IMR-90 (cell line): Measurements from ENCODE around the gene DGAT2. TPM values are rescaled to one million over a fixed set of nuclear protein-coding genes. Genes with fewer than 3 reads are reported as not detected.

ENCODE experiments used
- ATAC-seq: fragments of 200-7000 bp; cut with Tn5 transposase; 2 replicates; pipeline ENCODE4 v1.9.1; 2020; ENCODE audit warnings: low read depth, mild to moderate bottlenecking, moderate library complexity
- BruUV-seq: library from RNA; stranded (reverse); fragments of 400-500 nt; replicated peaks from 2 replicates; lab custom pipeline; 2021; lab: Mats Ljungman, UMichigan
- CTCF ChIA-PET: fragments of 300-600 bp; formaldehyde crosslinking; extraction: SDS; loops from one replicate; lab custom pipeline; 2021; ENCODE audit warnings: antibody characterized with exemption; lab: Yijun Ruan, JAX
- POLR2A ChIA-PET: fragments of 300-600 bp; sonication (Branson Sonifier 250); formaldehyde crosslinking; loops from one replicate; lab custom pipeline; 2022; ENCODE audit warnings: antibody characterized with exemption; ENCODE audit not compliant: unreplicated experiment; lab: Charles Lee
- DNase-seq: peaks from one replicate; pipeline ENCODE4 v3.0.0; 2013
- H2AFZ ChIP-seq: replicated peaks from 2 replicates; pipeline ENCODE3; 2013; ENCODE audit warnings: low read length, mild to moderate bottlenecking; ENCODE audit not compliant: poor library complexity
- H2AK5ac ChIP-seq: 2 replicates; pipeline ENCODE4 v1.6.1; 2013; ENCODE audit warnings: low read depth, low read length, inconsistent platforms
- H2AK9ac ChIP-seq: replicated peaks from 2 replicates; pipeline ENCODE3; 2013; ENCODE audit warnings: mild to moderate bottlenecking, low read depth, low read length, moderate library complexity; ENCODE audit not compliant: poor library complexity
- H2BK120ac ChIP-seq: 2 replicates; pipeline ENCODE4 v1.6.1; 2013; ENCODE audit warnings: low read depth, low read length, inconsistent platforms
- H2BK15ac ChIP-seq: 3 replicates; pipeline ENCODE4 v1.6.1; 2013; ENCODE audit warnings: low read depth, low read length, inconsistent platforms
- H2BK20ac ChIP-seq: 2 replicates; pipeline ENCODE4 v1.6.1; 2013; ENCODE audit warnings: low read depth, mild to moderate bottlenecking, inconsistent platforms, low read length, moderate library complexity
- H2BK5ac ChIP-seq: 2 replicates; pipeline ENCODE4 v1.6.1; 2013; ENCODE audit warnings: mild to moderate bottlenecking, low read depth, low read length, inconsistent platforms; ENCODE audit not compliant: poor library complexity, severe bottlenecking
- H3K14ac ChIP-seq: replicated peaks from 2 replicates; pipeline ENCODE4 v1.6.1; 2013; ENCODE audit warnings: low read depth, low read length, inconsistent platforms
- H3K18ac ChIP-seq: 2 replicates; pipeline ENCODE4 v1.6.1; 2013; ENCODE audit warnings: low read depth, low read length, control low read depth
- H3K23ac ChIP-seq: 2 replicates; pipeline ENCODE4 v1.6.1; 2013; ENCODE audit warnings: low read depth, low read length, inconsistent platforms
- H3K27ac ChIP-seq: 2 replicates; pipeline ENCODE4 v1.5.1; 2013; ENCODE audit warnings: mild to moderate bottlenecking, control low read depth, low read length; ENCODE audit not compliant: insufficient read depth
- H3K27me3 ChIP-seq: 2 replicates; pipeline ENCODE4 v1.6.1; 2013; ENCODE audit warnings: low read length; ENCODE audit not compliant: control insufficient read depth, insufficient read depth
- H3K36me3 ChIP-seq: 2 replicates; pipeline ENCODE4 v1.6.1; 2013; ENCODE audit warnings: low read length, mixed read lengths; ENCODE audit not compliant: control insufficient read depth, insufficient read depth
- H3K4ac ChIP-seq: 2 replicates; pipeline ENCODE4 v1.6.1; 2013; ENCODE audit warnings: low read depth, low read length, inconsistent platforms
- H3K4me1 ChIP-seq: 2 replicates; pipeline ENCODE4 v1.6.1; 2013; ENCODE audit warnings: low read length, mixed read lengths; ENCODE audit not compliant: control insufficient read depth, insufficient read depth
- H3K4me2 ChIP-seq: 2 replicates; pipeline ENCODE4 v1.6.1; 2013; ENCODE audit warnings: low read depth, mild to moderate bottlenecking, control low read depth, low read length, moderate library complexity
- H3K4me3 ChIP-seq: 2 replicates; pipeline ENCODE4 v1.5.1; 2013; ENCODE audit warnings: low read depth, mild to moderate bottlenecking, control low read depth, low read length, moderate library complexity; ENCODE audit not compliant: insufficient read depth
- H3K56ac ChIP-seq: 2 replicates; pipeline ENCODE4 v1.6.1; 2013; ENCODE audit warnings: low read length, inconsistent platforms; ENCODE audit not compliant: insufficient read depth; ENCODE audit errors: extremely low read depth
- H3K79me1 ChIP-seq, 2 experiments: 2 replicates each; pipeline ENCODE4 v1.6.1; 2013; ENCODE audit warnings: low read length in 2 of 2, inconsistent platforms in 1 of 2, low read depth in 1 of 2
- H3K9ac ChIP-seq: 2 replicates; pipeline ENCODE4 v1.6.1; 2013; ENCODE audit warnings: low read depth, low read length, control low read depth
- H3K9me1 ChIP-seq: 2 replicates; pipeline ENCODE4 v1.6.1; 2013; ENCODE audit warnings: low read length, inconsistent platforms; ENCODE audit not compliant: insufficient read depth
- H3K9me3 ChIP-seq: 2 replicates; pipeline ENCODE4 v1.6.1; 2013; ENCODE audit warnings: low read length; ENCODE audit not compliant: control insufficient read depth, insufficient read depth
- H4K20me1 ChIP-seq: 2 replicates; pipeline ENCODE4 v1.6.1; 2013; ENCODE audit warnings: low read length, inconsistent platforms; ENCODE audit not compliant: insufficient read depth
- H4K5ac ChIP-seq: 2 replicates; pipeline ENCODE4 v1.6.1; 2013; ENCODE audit warnings: mild to moderate bottlenecking, low read depth, low read length, control low read depth
- H4K8ac ChIP-seq, 2 experiments: 2 replicates each; pipeline ENCODE4 v1.6.1; 2013; ENCODE audit warnings: low read depth in 2 of 2, low read length in 2 of 2, control low read depth in 1 of 2, inconsistent platforms in 1 of 2
- H4K91ac ChIP-seq: 2 replicates; pipeline ENCODE4 v1.6.1; 2013; ENCODE audit warnings: low read depth, low read length, inconsistent platforms; ENCODE audit not compliant: insufficient read depth
- CHD1 ChIP-seq: IDR thresholded peaks from 2 replicates; pipeline ENCODE4 v1.6.1; 2012; ENCODE audit warnings: low read depth, low read length, improper control_type of control experiment
- ELK1 ChIP-seq: fragments of 150-350 bp; IDR thresholded peaks from 2 replicates; pipeline ENCODE4 v1.6.1; 2016; ENCODE audit warnings: low read depth, mild to moderate bottlenecking, low read length, moderate library complexity, borderline replicate concordance
- MAZ ChIP-seq: IDR thresholded peaks from 2 replicates; pipeline ENCODE4 v1.6.1; 2012; ENCODE audit warnings: low read depth, mild to moderate bottlenecking, low read length, improper control_type of control experiment, moderate library complexity, borderline replicate concordance
- MXI1 ChIP-seq: IDR thresholded peaks from 2 replicates; pipeline ENCODE4 v1.6.1; 2012; ENCODE audit warnings: low read depth, mild to moderate bottlenecking, low read length, moderate library complexity, borderline replicate concordance
- NFE2L2 ChIP-seq: fragments of 150-350 bp; IDR thresholded peaks from 2 replicates; pipeline ENCODE4 v1.6.1; 2016; ENCODE audit warnings: low read depth, mild to moderate bottlenecking, low read length
- POLR2A ChIP-seq: IDR thresholded peaks from 2 replicates; pipeline ENCODE4 v1.6.1; 2012; ENCODE audit warnings: mild to moderate bottlenecking, low read depth, low read length
- WGBS, 2 experiments: methylation state at CpG; one replicate each; pipeline versions ENCODE4 v1.1.5 to v1.1.7; 2013; ENCODE audit warnings: missing lambda C conversion rate in 2 of 2; ENCODE audit not compliant: insufficient read length in 1 of 2; ENCODE audit errors: extremely low coverage in 2 of 2; 5-methylcytosine and 5-hydroxymethylcytosine counted together
- dilution Hi-C: fragments of 300-500 bp; cut with HindIII; formaldehyde crosslinking; loops from one replicate; pipeline ENCODE4 v1.14.3; 2018; ENCODE audit warnings: low sequenced_read_pairs; ENCODE audit not compliant: unreplicated experiment
- in situ Hi-C: fragments of 300-500 bp; cut with MboI; formaldehyde crosslinking; loops from 3 replicates; pipeline ENCODE4 v1.14.3; 2019; ENCODE audit warnings: low sequenced_read_pairs, inconsistent platforms, mixed read lengths
- intact Hi-C: fragments of 100-400 bp; cut with micrococcal nuclease; formaldehyde crosslinking; loops from 2 replicates; pipeline ENCODE4 v1.10.0; 2022
- polyA plus RNA-seq, 3 experiments: library from polyadenylated mRNA; depleted of rRNA; stranded (reverse); fragments of >200 nt; gene quantifications; 2 replicates each; pipeline ENCODE4 v1.2.3, GENCODE V29; 2012; ENCODE audit warnings: low replicate concordance in 1 of 3
- total RNA-seq: library from RNA; depleted of rRNA; stranded (reverse); fragments of >200 nt; gene quantifications from 2 replicates; pipeline ENCODE4 v1.2.3, GENCODE V29; 2012
- TF ChIP-seq, protein P1 (sequence below): fragments of 150-350 bp; IDR thresholded peaks from 2 replicates; pipeline ENCODE4 v1.6.1; 2017; ENCODE audit warnings: mild to moderate bottlenecking, antibody characterized with exemption, low read length, low read depth

The DGAT2 gene
- total and polyA plus RNA-seq, 2 of the 4 experiments (the other 2 are of a cell fraction) = 2.3 to 2.4 TPM

DNA sequence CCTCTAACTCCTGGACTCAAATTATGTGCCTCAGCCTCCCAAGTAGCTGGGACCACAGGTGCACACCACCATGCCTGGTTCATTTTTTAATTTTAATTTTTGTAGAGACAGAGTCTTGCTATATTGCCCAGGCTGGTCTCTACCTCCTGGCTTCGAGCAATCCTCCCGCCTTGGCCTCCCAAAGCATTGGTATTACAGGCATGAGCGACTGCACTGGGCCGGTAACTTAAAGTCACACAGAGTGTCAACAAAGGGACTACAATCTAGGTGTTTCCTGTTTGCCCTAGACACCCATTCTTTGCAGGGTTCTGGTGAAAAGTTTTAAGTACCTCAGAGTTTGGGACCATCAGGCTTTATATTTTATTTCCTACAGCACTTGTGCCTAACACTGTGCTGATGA lies 54.8 kb downstream of the DGAT2 start:
- no peak overlapping the region for H2BK15ac ChIP-seq
- no peak overlapping the region for H3K9ac ChIP-seq
- DNase-seq (no peak), ATAC-seq (no peak)
- no peak overlapping the region for H2AK5ac ChIP-seq
- H4K5ac ChIP-seq = no peak overlapping the region
- H3K23ac ChIP-seq = no peak overlapping the region
- H2BK5ac ChIP-seq = no peak overlapping the region
- H3K4me1 ChIP-seq = peaks cover 5% of the 10 kb centered on the region
- H2BK120ac ChIP-seq = no peak overlapping the region
- ChIA-PET CTCF (interaction anchor here (2.0 kb wide), 1 partner anchor 45 kb away, joined by 4 read pairs; no protein-coding TSS in a partner anchor), POLR2A (no interaction called here)
- H3K9me1 ChIP-seq = 0 out of 2 replicates have a peak, but pooled peaks cover 8% of the 10 kb centered on the region
- peaks cover 21 to 70% of the 10 kb centered on the region in 2 experiments; a peak in 3 of 4 replicates for H3K79me1 ChIP-seq
- no peak overlapping the region for H3K4me3 ChIP-seq
- 83% methylated on average over 2 of the region's 4 CpGs; no CpG with 5 or more reads in 1 of the 2 experiments for WGBS, 2 experiments
- H3K27me3 ChIP-seq = no peaks in the 10 kb centered on the region
- no peak for TF ChIP-seq POLR2A
- no peak for TF ChIP-seq MAZ
- no peak for TF ChIP-seq NFE2L2
- TF ChIP-seq, protein P1, sequence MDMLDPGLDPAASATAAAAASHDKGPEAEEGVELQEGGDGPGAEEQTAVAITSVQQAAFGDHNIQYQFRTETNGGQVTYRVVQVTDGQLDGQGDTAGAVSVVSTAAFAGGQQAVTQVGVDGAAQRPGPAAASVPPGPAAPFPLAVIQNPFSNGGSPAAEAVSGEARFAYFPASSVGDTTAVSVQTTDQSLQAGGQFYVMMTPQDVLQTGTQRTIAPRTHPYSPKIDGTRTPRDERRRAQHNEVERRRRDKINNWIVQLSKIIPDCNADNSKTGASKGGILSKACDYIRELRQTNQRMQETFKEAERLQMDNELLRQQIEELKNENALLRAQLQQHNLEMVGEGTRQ = no peak
- TF ChIP-seq ELK1 = no peak
- no peak for TF ChIP-seq CHD1
- no peak for TF ChIP-seq MXI1
- H3K4ac ChIP-seq = no peak overlapping the region
- H2AFZ ChIP-seq = no peak overlapping the region
- intact Hi-C loops = no loop called here
- H3K27ac ChIP-seq = no peak overlapping the region
- no peak overlapping the region for H3K4me2 ChIP-seq
- peaks cover 10% of the 10 kb centered on the region for H4K20me1 ChIP-seq
- dilution Hi-C loops = no loop called here
- no peak overlapping the region for H3K56ac ChIP-seq
- no TSS peak for BruUV-seq
- H4K8ac ChIP-seq = no peak overlapping the region
- no peak overlapping the region for H2BK20ac ChIP-seq
- H3K18ac ChIP-seq = no peak overlapping the region
- in situ Hi-C loops = no loop called here
- no peaks in the 10 kb centered on the region for H3K9me3 ChIP-seq
- no peak overlapping the region for H2AK9ac ChIP-seq
- H3K14ac ChIP-seq = no peak overlapping the region
- H3K36me3 ChIP-seq = no peaks in the 10 kb centered on the region
- no peak overlapping the region for H4K91ac ChIP-seq
